GM19324 (cell line): Measurements from ENCODE around the gene G6PC1.
"Not testable (repeated sequence)": the region's sequence is repeated elsewhere in the genome, so short reads cannot be mapped to it uniquely, and the experiment has no call there.

Experiments used
- ATAC-seq: cut with Tn5 transposase; IDR thresholded peaks from one replicate; pipeline ENCODE4 v1.9.1; 2021; ENCODE audit warnings: mild to moderate bottlenecking, moderate library complexity; ENCODE audit not compliant: unreplicated experiment, low FRiP score

Gene G6PC1

GRCh38 chr17:42873315-42873714, 27.3 kb upstream of the G6PC1 start:
- no peak for ATAC-seq

- not testable (repeated sequence) for ATAC-seq
Observed at GRCh38 chr17:42873932-42874695, 26.5 kb upstream of the G6PC1 start.

GRCh38 chr17:42877037-42877436, 23.6 kb upstream of the G6PC1 start:
- no peak for ATAC-seq

- no peak for ATAC-seq
Observed at GRCh38 chr17:42878123-42878880, 22.3 kb upstream of the G6PC1 start.

GRCh38 chr17:42878924-42879595, 21.5 kb upstream of the G6PC1 start:
- no peak for ATAC-seq

GRCh38 chr17:42879596-42879985, 21.0 kb upstream of the G6PC1 start:
- no peak for ATAC-seq

- ATAC-seq = no peak
Observed at GRCh38 chr17:42880776-42881310, 19.8 kb upstream of the G6PC1 start.

GRCh38 chr17:42881706-42882105, 18.9 kb upstream of the G6PC1 start:
- ATAC-seq = not testable (repeated sequence)

GRCh38 chr17:42882166-42882565, 18.4 kb upstream of the G6PC1 start:
- no peak for ATAC-seq

GRCh38 chr17:42883802-42884558, 16.6 kb upstream of the G6PC1 start:
- ATAC-seq = no peak

- not testable (repeated sequence) for ATAC-seq
Observed at GRCh38 chr17:42885806-42886205, 14.8 kb upstream of the G6PC1 start.

- no peak for ATAC-seq
Observed at GRCh38 chr17:42886283-42887176, 14.1 kb upstream of the G6PC1 start.

GRCh38 chr17:42889809-42890208, 10.8 kb upstream of the G6PC1 start:
- ATAC-seq = no peak

GRCh38 chr17:42891539-42892152, 9.0 kb upstream of the G6PC1 start:
- ATAC-seq = no peak

GRCh38 chr17:42893359-42893758, 7.2 kb upstream of the G6PC1 start:
- ATAC-seq = no peak

- no peak for ATAC-seq
Observed at GRCh38 chr17:42894283-42895184, 6.1 kb upstream of the G6PC1 start.

- no peak for ATAC-seq
Observed at GRCh38 chr17:42895185-42895555, 5.4 kb upstream of the G6PC1 start.
